Vagina (tissue), 2 donors: ENCODE results near the gene KRT16. TPM values are rescaled to one million over a fixed set of nuclear protein-coding genes. Genes with fewer than 3 reads are reported as not detected.
"Not testable (repeated sequence)": the region's sequence is repeated elsewhere in the genome, so short reads cannot be mapped to it uniquely, and the experiment has no call there.

Experiments
- DNase-seq, 2 donors: peaks; one replicate each; pipeline ENCODE4 v3.0.0-alpha.2; 2017; ENCODE audit errors: extremely low spot score in 2 of 2
- H3K27ac ChIP-seq: fragments of 200-600 bp; sonication (generic); one replicate; pipeline ENCODE4 v1.5.1; 2019
- H3K27me3 ChIP-seq: fragments of 200-600 bp; sonication (generic); one replicate; pipeline ENCODE4 v1.5.1; 2019
- H3K36me3 ChIP-seq, 2 donors: fragments of 200-600 bp; sonication (generic); one replicate each; pipeline ENCODE4 v1.5.1; 2017 to 2019
- H3K4me1 ChIP-seq: fragments of 200-600 bp; sonication (generic); one replicate; pipeline ENCODE4 v1.5.1; 2019
- H3K4me3 ChIP-seq, 2 donors: fragments of 200-600 bp; sonication (generic); 1 replicate in 1 of 2; 2 replicates in 1 of 2; pipeline ENCODE4 v1.5.1; 2016 to 2019
- H3K9me3 ChIP-seq: fragments of 200-600 bp; sonication (generic); one replicate; pipeline ENCODE4 v1.5.1; 2019
- POLR2A ChIP-seq, 2 donors: fragments of 450-650 bp; IDR thresholded peaks; one replicate each; pipeline ENCODE4 v1.6.1; 2017; ENCODE audit warnings: antibody characterized with exemption in 2 of 2, mild to moderate bottlenecking in 2 of 2, moderate library complexity in 2 of 2
- POLR2AphosphoS5 ChIP-seq, 2 donors: sonication (generic); formaldehyde crosslinking; IDR thresholded peaks; one replicate each; pipeline ENCODE4 v1.9.0; 2017; ENCODE audit warnings: antibody characterized with exemption in 2 of 2, mild to moderate bottlenecking in 2 of 2, low read depth in 1 of 2; ENCODE audit not compliant: insufficient read depth in 1 of 2
- intact Hi-C: fragments of 100-400 bp; cut with DNase I; formaldehyde crosslinking; loops from one replicate; pipeline ENCODE4 v1.15.1; 2023
- total RNA-seq: library from RNA; depleted of rRNA; stranded (reverse); fragments of >200 nt; gene quantifications from one replicate; pipeline ENCODE4 v1.2.3, GENCODE V29; 2016
- TF ChIP-seq, protein P1 (sequence below), 3 experiments: fragments of 450-650 bp in 2 of 3; fragments of 200-600 bp in 1 of 3; sonication (generic) in 1 of 3; IDR thresholded peaks; one replicate each; pipeline ENCODE4 v1.5.1; 2017 to 2019; ENCODE audit warnings: antibody characterized with exemption in 3 of 3, mild to moderate bottlenecking in 2 of 3, moderate library complexity in 2 of 3

KRT16 gene
- total RNA-seq, 1 donor from 2014 or later: 872 TPM

GRCh38 chr17:41647038-41647813, 34.7 kb upstream of the KRT16 start:
- H3K4me1 ChIP-seq: peaks cover 48% of the 10 kb centered on the region
- H3K9me3 ChIP-seq: no peaks in the 10 kb centered on the region
- no peaks in the 10 kb centered on the region for H3K27me3 ChIP-seq
- no peak overlapping the region for H3K4me3 ChIP-seq
- DNase-seq: no peak
- intact Hi-C loops: loop anchor here (5.0 kb wide), 1 partner anchor 740 kb away; no protein-coding TSS in a partner anchor
- peak overlapping the region; percentile 87 for H3K27ac ChIP-seq
- H3K36me3 ChIP-seq: no peaks in the 10 kb centered on the region
- TF ChIP-seq, protein P1, sequence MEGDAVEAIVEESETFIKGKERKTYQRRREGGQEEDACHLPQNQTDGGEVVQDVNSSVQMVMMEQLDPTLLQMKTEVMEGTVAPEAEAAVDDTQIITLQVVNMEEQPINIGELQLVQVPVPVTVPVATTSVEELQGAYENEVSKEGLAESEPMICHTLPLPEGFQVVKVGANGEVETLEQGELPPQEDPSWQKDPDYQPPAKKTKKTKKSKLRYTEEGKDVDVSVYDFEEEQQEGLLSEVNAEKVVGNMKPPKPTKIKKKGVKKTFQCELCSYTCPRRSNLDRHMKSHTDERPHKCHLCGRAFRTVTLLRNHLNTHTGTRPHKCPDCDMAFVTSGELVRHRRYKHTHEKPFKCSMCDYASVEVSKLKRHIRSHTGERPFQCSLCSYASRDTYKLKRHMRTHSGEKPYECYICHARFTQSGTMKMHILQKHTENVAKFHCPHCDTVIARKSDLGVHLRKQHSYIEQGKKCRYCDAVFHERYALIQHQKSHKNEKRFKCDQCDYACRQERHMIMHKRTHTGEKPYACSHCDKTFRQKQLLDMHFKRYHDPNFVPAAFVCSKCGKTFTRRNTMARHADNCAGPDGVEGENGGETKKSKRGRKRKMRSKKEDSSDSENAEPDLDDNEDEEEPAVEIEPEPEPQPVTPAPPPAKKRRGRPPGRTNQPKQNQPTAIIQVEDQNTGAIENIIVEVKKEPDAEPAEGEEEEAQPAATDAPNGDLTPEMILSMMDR (IDR thresholded peaks at IDR 0.05): no peak
- no peak for TF ChIP-seq POLR2A (IDR thresholded peaks at IDR 0.05)
- TF ChIP-seq POLR2AphosphoS5 (IDR thresholded peaks at IDR 0.05; ENCODE audit: insufficient read depth in 1 of 2, low read depth in 1 of 2): no peak

DNA sequence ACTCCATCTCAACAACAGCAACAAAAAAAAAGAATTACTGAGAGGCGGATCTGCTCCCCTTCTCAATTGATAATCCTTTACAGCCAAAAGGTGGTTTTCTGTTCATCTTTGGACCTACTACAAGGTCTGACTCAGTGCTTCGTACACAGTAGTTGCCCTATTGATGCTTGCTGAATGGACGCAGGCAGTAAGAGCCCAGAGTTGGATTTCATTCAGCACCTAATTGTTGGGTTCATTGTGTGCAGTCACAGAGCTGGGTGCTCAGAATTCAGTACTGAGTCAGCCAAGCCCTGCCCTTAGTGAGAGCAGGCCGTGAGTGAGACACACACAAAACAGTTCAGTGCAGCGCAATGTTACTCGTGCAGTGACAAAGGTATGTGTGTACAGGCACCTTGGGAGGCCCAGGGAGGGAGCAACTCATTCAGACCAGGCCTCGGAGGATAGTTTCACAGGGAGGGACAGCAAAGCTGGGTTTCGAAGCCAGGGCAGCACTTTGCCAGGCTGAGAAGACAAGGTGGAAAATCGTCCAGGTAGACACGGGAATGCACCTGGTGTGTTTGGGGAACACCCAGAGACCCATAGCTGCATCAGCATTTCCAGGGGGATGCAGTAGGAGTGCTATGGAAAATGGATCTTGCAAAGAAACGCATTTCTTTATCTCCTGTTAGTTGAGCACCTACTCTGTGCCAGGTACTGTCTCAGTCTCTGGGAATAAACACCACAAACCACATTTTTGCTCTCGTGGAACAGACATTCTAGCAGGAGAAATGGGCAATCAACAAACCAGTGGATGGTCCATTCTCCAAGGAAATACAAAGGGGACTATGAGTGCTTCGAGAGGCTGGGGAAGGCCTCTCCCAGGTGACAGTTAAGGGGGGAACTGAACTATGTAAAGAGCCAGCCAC, 29.9 kb upstream of the KRT16 start:
- intact Hi-C loops: no loop called here
- H3K27me3 ChIP-seq: no peaks in the 10 kb centered on the region
- no peaks in the 10 kb centered on the region for H3K9me3 ChIP-seq
- H3K27ac ChIP-seq: no peak overlapping the region
- TF ChIP-seq, protein P1 (IDR thresholded peaks at IDR 0.05): no peak
- peak in 1 of 2 donors; percentile 20 for TF ChIP-seq POLR2AphosphoS5 (IDR thresholded peaks at IDR 0.05; ENCODE audit: insufficient read depth in 1 of 2, low read depth in 1 of 2)
- DNase-seq: no peak
- no peak overlapping the region for H3K4me3 ChIP-seq
- peaks cover 14% of the 10 kb centered on the region for H3K4me1 ChIP-seq
- H3K36me3 ChIP-seq: no peaks in the 10 kb centered on the region

GRCh38 chr17:41640596-41640995, 28.0 kb upstream of the KRT16 start:
- H3K9me3 ChIP-seq, H3K4me3 ChIP-seq, intact Hi-C loops, DNase-seq, H3K36me3 ChIP-seq, H3K4me1 ChIP-seq, H3K27me3 ChIP-seq, H3K27ac ChIP-seq: not testable (repeated sequence)

DNA sequence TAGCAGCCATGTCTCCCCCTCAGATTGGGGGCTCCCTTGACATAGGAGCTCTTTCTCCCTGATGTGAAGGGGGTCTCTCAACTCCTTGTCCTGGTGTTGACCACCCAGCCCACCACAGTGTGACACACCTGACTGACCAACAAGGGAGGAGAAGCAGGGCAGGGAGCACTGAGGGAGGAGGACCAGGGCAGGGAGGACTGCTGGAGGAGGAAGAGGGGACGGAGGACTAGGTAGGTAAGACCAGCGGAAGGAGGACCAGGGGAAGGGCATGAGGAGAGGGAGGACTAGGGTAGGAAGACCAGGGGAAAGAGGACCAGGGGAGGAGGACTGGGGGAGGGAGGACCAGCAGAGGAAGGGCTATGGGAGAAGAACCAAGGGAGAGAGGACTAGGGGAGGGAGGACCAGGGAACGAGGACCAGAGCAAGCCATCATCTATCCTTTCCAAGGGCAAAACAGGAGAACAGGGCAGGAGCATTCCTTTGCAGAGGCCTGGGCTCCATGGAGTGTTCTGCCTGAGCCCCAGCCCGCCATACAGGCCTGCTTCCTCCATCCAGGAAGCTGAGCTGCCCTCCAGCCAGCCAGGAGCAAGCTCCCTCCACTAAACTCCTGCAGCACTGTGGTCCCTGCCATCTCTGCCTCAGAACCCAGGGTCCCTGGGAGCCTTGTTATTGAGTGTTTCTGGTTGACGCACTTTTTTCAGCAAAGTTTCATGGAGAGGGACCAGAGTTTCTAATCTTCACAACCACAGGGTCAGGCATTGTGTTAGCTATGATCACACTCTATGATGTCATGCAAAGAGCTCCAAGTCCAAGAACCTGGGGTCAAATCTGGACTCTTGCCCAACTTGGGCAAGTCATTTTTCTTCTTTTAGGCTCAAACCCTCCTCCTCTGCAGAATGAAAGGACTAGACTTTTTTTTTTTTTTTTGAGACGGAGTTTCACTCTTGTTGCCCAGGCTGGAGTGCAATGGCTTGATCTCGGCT, 27.2 kb upstream of the KRT16 start:
- Histone ChIP-seq H3K4me1 (peaks cover 16% of the 10 kb centered on the region), H3K27ac (no peak overlapping the region), H3K9me3 (no peaks in the 10 kb centered on the region), H3K27me3 (no peaks in the 10 kb centered on the region), H3K36me3 (no peaks in the 10 kb centered on the region), H3K4me3 (no peak overlapping the region)
- DNase-seq: no peak
- TF ChIP-seq POLR2A (IDR thresholded peaks at IDR 0.05): no peak
- no peak for TF ChIP-seq POLR2AphosphoS5 (IDR thresholded peaks at IDR 0.05; ENCODE audit: insufficient read depth in 1 of 2, low read depth in 1 of 2)
- TF ChIP-seq, protein P1 (IDR thresholded peaks at IDR 0.05): no peak
- intact Hi-C loops: no loop called here

GRCh38 chr17:41638941-41639340, 26.4 kb upstream of the KRT16 start:
- no peaks in the 10 kb centered on the region for H3K36me3 ChIP-seq
- TF ChIP-seq POLR2AphosphoS5 (IDR thresholded peaks at IDR 0.05; ENCODE audit: insufficient read depth in 1 of 2, low read depth in 1 of 2) (no peak), POLR2A (IDR thresholded peaks at IDR 0.05) (no peak)
- TF ChIP-seq, protein P1 (IDR thresholded peaks at IDR 0.05): no peak
- DNase-seq: no peak
- no peaks in the 10 kb centered on the region for H3K9me3 ChIP-seq
- no peaks in the 10 kb centered on the region for H3K27me3 ChIP-seq
- no peak overlapping the region for H3K27ac ChIP-seq
- no peak overlapping the region for H3K4me3 ChIP-seq
- intact Hi-C loops: no loop called here
- H3K4me1 ChIP-seq: peaks cover 19% of the 10 kb centered on the region
